GM08714 (cell line): ENCODE data around the gene PTGER1.

Experiments
- H3K4me3 ChIP-seq: fragments of 200-500 bp; sonication (Bioruptor generic); 2 replicates; pipeline ENCODE4 v1.5.1; 2014; ENCODE audit warnings: mild to moderate bottlenecking, low read length, inconsistent platforms
- ZNF274 ChIP-seq: IDR thresholded peaks from 2 replicates; pipeline ENCODE4 v1.6.1; 2012; ENCODE audit warnings: mild to moderate bottlenecking, low read depth, low read length

PTGER1 gene

DNA sequence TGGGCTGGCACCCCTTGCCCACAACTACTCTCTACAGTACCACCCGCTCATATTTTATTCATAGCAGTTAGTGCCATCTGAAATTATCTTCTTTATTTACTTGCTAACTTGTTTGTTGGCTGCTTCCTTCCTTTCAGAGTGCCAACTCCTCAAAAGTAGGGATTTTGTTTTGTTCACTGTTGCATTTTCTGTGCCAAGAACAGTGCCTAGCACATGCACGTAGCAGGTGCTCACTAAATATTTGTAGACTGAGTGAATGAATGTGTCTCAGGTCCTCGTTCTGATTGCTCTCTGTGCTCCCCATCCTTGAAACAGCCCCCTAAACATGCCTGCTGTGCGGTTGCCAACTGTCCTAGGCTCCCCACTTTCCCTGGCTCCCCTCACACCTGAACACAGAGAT lies 19.3 kb upstream of the PTGER1 start:
- TF ChIP-seq ZNF274 = no peak
- no peak overlapping the region for H3K4me3 ChIP-seq

- no peak overlapping the region for H3K4me3 ChIP-seq
- TF ChIP-seq ZNF274 = no peak
Measured at GRCh38 chr19:14492756-14493337, 17.7 kb upstream of the PTGER1 start.

DNA sequence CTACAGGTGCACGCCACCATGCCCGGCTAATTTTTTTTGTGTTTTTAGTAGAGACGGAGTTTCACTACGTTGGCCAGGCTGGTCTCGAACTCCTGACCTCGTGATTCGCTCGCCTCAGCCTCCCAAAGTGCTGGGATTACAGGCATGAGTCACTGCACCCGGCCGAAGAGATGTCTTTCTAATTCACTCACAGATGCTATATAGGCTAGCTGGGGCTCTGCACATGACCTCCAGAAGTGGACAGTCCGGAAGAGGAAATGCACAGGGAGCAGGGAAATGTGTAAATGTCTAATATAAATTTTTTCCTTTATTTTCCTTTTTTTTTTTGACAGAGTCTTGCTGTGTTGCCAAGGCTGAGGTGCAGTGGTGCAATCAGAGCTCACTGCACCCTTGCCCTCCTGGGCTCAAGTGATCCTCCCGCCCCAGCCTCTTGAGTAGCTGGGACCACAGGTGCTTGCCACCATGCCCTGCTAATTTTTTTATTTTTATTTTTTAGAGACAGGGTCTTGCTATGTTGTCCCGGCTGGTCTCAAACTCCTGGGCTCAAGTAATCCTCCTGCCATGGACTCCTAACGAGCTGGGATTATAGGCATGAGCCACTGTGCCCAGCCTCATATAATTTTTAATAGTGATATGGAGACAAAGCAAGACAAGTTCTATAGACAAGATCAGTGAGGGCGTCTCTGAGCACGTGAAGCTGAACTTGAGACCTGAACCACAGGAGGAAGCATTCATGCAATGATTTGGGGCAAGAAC lies 12.4 kb upstream of the PTGER1 start:
- no peak overlapping the region for H3K4me3 ChIP-seq
- no peak for TF ChIP-seq ZNF274

- H3K4me3 ChIP-seq = no peak overlapping the region
- no peak for TF ChIP-seq ZNF274
Measured at GRCh38 chr19:14482172-14482941, 7.2 kb upstream of the PTGER1 start.

DNA sequence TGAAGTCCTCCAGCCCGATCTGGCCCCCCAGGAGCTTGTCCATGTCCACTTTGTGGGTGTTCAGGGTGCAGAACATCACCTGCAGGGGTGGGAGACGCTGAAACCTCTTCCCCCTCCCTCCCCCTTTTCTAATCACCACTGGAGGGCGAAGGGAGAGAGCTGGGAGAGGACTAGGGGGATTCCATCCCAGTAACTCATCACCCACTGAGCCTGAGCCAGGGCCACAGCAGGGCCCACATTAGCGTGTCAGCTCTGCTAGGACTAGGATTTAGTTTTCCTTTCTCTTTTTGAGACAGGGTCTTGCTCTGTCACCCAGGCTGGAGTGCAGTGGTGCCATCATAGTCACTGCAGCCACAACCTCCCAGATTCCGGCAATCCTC lies 5.5 kb upstream of the PTGER1 start:
- no peak for TF ChIP-seq ZNF274
- no peak overlapping the region for H3K4me3 ChIP-seq

GRCh38 chr19:14479975-14480699 lies 5.0 kb upstream of the PTGER1 start:
- H3K4me3 ChIP-seq = no peak overlapping the region
- TF ChIP-seq ZNF274 = no peak

GRCh38 chr19:14479309-14479974 lies 4.3 kb upstream of the PTGER1 start:
- TF ChIP-seq ZNF274 = no peak
- H3K4me3 ChIP-seq = no peak overlapping the region

GRCh38 chr19:14478113-14478545 lies 3.0 kb upstream of the PTGER1 start:
- H3K4me3 ChIP-seq = no peak overlapping the region
- no peak for TF ChIP-seq ZNF274

DNA sequence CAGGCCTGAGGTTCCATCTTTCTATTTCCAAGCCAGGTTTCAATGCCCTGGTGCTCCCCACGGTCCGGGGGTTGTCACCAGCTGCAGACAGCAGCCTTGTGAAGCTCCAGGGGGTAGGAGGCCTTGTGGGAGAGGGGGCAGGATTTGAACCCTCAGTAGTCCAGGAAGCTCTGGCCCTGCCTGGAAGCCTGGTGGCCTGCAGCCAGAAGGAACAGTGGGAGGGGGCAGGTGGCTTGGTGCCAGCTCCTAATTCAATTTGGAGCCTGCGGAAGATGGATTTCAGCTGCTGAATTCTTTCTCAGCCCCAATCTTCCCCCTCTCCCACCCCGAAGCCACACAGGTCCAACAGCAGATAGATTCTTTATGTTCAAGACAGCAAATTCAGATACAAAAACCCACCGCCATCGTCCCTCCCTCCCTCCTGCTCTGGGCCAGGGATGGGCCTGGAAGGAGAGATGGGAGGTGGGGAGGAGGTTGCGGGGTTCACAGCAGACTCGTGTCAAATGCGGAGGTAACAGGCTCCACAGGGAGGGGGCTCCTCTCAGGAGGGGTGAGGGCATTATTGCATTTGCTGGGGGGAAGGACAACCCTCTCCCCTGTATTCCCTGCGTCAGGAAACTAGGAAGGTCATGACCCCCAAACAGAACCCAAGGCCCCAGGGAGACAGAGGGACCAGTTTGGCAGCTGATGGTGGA lies 2.4 kb upstream of the PTGER1 start:
- no peak overlapping the region for H3K4me3 ChIP-seq
- TF ChIP-seq ZNF274 = no peak

DNA sequence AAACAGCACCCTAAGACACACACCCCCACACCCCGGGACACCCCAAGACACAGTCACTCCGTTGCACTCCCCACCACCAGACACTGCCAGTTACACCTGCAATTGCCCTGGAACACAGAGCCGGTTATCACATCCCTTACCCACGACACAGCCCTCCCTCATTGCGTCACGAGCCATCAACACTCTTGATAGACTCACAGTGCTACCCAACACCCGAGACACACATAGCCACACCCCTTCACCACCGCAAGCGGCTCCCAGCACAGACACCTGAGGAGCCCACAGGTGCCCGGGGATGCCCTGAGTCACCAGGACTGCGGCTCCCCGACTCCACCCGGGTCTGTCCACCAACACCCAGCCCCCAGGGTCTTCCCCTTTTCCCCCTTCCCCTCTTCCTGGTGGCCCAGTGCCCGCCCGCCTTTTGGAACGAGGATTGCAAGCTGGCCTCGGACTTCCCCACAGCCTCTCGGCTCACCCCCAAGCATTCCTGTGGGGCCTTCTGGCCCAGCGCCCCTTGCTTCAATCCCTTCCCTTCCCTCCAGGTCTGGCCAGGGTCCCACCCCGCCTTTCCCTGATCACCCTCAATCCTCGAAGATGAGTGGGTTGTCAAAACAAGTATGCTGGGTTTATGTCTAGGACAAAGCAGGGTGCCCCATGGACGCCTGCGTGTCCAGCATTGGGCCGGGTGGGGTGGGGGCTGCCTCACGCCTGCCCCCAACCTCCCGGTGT lies 1.7 kb upstream of the PTGER1 start:
- H3K4me3 ChIP-seq = no peak overlapping the region
- TF ChIP-seq ZNF274 = no peak

GRCh38 chr19:14476327-14476672 lies 1.1 kb upstream of the PTGER1 start:
- no peak overlapping the region for H3K4me3 ChIP-seq
- TF ChIP-seq ZNF274 = no peak

- no peak for TF ChIP-seq ZNF274
- H3K4me3 ChIP-seq = no peak overlapping the region
Measured at GRCh38 chr19:14474827-14475226, 327 bp downstream of the PTGER1 start.
